ENCODE results near the gene WAPL. TPM values are rescaled to one million over a fixed set of nuclear protein-coding genes. Genes with fewer than 3 reads are reported as not detected.
A peak's percentile ranks its signal among the peaks of the same experiment; 100 is the strongest.

WAPL gene
- total and polyA plus RNA-seq, 2 of the 13 experiments (the other 11 are each of a cell fraction or from before 2014, with no cell fraction given): 13.2 to 43.5 TPM

DNA sequence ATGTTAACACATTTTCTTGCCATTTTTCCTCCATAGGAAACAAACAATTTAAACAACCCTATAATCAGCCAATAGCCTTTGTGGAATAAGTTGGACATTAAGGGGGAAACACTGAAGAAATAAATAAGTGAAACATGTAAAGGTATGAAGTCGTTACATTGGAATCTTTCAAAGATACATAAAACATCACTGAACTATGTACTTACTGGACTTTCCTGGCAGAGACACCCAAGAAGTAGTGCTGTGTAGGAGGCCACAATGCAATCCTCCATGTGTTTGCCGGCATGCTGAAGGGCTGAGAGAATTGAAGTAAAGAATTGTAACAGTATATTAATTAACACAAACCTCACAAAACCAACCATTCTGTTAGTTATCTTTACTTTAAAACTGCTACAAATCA lies 78.5 kb downstream of the WAPL start (continued):
- TF ChIP-seq RBFOX2 (IDR thresholded peaks at IDR 0.05; ENCODE audit: low read depth, low read length) (no peak), GATAD2A (CRISPR knock-in tag; IDR thresholded peaks at IDR 0.05) (peak; percentile 47; the same call in 1 of the 2 replicates), KDM6A (CRISPR knock-in tag; IDR thresholded peaks at IDR 0.05; ENCODE audit: low read depth) (no peak), ZNF547 (CRISPR knock-in tag; IDR thresholded peaks at IDR 0.05) (no peak), PAWR (CRISPR knock-in tag; IDR thresholded peaks at IDR 0.05; ENCODE audit: borderline replicate concordance) (no peak), TEAD3 (CRISPR knock-in tag; optimal IDR thresholded peaks at IDR 0.05; ENCODE audit: borderline replicate concordance) (peak; percentile 59), ZNF674 (CRISPR knock-in tag; IDR thresholded peaks at IDR 0.05; ENCODE audit: low read depth) (no peak), SIX1 (CRISPR knock-in tag; IDR thresholded peaks at IDR 0.05; ENCODE audit: borderline replicate concordance) (no peak), ZNF614 (CRISPR knock-in tag; IDR thresholded peaks at IDR 0.05; ENCODE audit: borderline replicate concordance) (no peak), KDM3A (CRISPR knock-in tag; IDR thresholded peaks at IDR 0.05; ENCODE audit: low read depth) (no peak), SAP130 (CRISPR knock-in tag; IDR thresholded peaks at IDR 0.05; ENCODE audit: low read depth) (peak; percentile 44; the same call in 1 of the 2 replicates), SALL1 (CRISPR knock-in tag; IDR thresholded peaks at IDR 0.05) (no peak), NFKB2 (CRISPR knock-in tag; IDR thresholded peaks at IDR 0.05; ENCODE audit: borderline replicate concordance) (no peak), ZMAT5 (CRISPR knock-in tag; IDR thresholded peaks at IDR 0.05; ENCODE audit: borderline replicate concordance, low read depth) (no peak), HMG20A (CRISPR knock-in tag; IDR thresholded peaks at IDR 0.05; ENCODE audit: borderline replicate concordance) (peak; percentile 24; the same call in 1 of the 2 replicates), TGIF2 (CRISPR knock-in tag; IDR thresholded peaks at IDR 0.05) (no peak), SIX4 (CRISPR knock-in tag; IDR thresholded peaks at IDR 0.05) (no peak), ATF2 (CRISPR knock-in tag; IDR thresholded peaks at IDR 0.05) (peak; percentile 55; the same call in 1 of the 2 replicates), JUN (CRISPR knock-in tag; IDR thresholded peaks at IDR 0.05) (0 out of 2 replicates have a peak, but pooled peaks have one; percentile 30), KDM5B (CRISPR knock-in tag; IDR thresholded peaks at IDR 0.05; ENCODE audit: borderline replicate concordance) (no peak)
- TF ChIP-seq, protein P1, sequence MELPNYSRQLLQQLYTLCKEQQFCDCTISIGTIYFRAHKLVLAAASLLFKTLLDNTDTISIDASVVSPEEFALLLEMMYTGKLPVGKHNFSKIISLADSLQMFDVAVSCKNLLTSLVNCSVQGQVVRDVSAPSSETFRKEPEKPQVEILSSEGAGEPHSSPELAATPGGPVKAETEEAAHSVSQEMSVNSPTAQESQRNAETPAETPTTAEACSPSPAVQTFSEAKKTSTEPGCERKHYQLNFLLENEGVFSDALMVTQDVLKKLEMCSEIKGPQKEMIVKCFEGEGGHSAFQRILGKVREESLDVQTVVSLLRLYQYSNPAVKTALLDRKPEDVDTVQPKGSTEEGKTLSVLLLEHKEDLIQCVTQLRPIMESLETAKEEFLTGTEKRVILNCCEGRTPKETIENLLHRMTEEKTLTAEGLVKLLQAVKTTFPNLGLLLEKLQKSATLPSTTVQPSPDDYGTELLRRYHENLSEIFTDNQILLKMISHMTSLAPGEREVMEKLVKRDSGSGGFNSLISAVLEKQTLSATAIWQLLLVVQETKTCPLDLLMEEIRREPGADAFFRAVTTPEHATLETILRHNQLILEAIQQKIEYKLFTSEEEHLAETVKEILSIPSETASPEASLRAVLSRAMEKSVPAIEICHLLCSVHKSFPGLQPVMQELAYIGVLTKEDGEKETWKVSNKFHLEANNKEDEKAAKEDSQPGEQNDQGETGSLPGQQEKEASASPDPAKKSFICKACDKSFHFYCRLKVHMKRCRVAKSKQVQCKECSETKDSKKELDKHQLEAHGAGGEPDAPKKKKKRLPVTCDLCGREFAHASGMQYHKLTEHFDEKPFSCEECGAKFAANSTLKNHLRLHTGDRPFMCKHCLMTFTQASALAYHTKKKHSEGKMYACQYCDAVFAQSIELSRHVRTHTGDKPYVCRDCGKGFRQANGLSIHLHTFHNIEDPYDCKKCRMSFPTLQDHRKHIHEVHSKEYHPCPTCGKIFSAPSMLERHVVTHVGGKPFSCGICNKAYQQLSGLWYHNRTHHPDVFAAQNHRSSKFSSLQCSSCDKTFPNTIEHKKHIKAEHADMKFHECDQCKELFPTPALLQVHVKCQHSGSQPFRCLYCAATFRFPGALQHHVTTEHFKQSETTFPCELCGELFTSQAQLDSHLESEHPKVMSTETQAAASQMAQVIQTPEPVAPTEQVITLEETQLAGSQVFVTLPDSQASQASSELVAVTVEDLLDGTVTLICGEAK (IDR thresholded peaks at IDR 0.05): no peak
- TF ChIP-seq, protein P1 (CRISPR knock-in tag; IDR thresholded peaks at IDR 0.05): no peak
